Heart right ventricle (tissue), 16 donors: ENCODE data around the gene IFNAR2. TPM values are rescaled to one million over a fixed set of nuclear protein-coding genes. Genes with fewer than 3 reads are reported as not detected.

Experiments used
- ATAC-seq, 8 donors: fragments of 200-7000 bp; cut with Tn5 transposase; one replicate each; pipeline ENCODE4 v1.9.1; 2020; ENCODE audit warnings: mild to moderate bottlenecking in 8 of 8, moderate library complexity in 8 of 8, moderate number of reproducible peaks in 1 of 8
- DNase-seq, 2 donors: peaks; one replicate each; pipeline ENCODE4 v3.0.0-alpha.2; 2020
- H3K27ac ChIP-seq, 10 donors: fragments of 200-600 bp; sonication (generic) in 2 of 10; one replicate each; pipeline versions ENCODE4 v1.5.0 to v1.8.0; 2020 to 2022; ENCODE audit warnings: mild to moderate bottlenecking in 3 of 10
- H3K27me3 ChIP-seq, 7 donors: fragments of 200-600 bp; one replicate each; pipeline ENCODE4 v1.8.0; 2021 to 2022; ENCODE audit warnings: mild to moderate bottlenecking in 2 of 7
- H3K36me3 ChIP-seq, 9 donors: fragments of 200-600 bp; sonication (generic) in 1 of 9; one replicate each; pipeline versions ENCODE4 v1.5.0 to v1.8.0; 2020 to 2022; ENCODE audit warnings: mild to moderate bottlenecking in 2 of 9
- H3K4me1 ChIP-seq, 9 donors: fragments of 200-600 bp; sonication (generic) in 1 of 9; one replicate each; pipeline versions ENCODE4 v1.5.0 to v1.8.0; 2020 to 2022; ENCODE audit warnings: mild to moderate bottlenecking in 4 of 9
- H3K4me3 ChIP-seq, 10 donors: fragments of 200-600 bp; sonication (generic) in 2 of 10; one replicate each; pipeline versions ENCODE4 v1.5.0 to v1.8.0; 2020 to 2022; ENCODE audit warnings: mild to moderate bottlenecking in 7 of 10, moderate library complexity in 2 of 10
- H3K9me3 ChIP-seq, 11 donors: fragments of 200-600 bp in 10 of 11; sonication (generic) in 2 of 11; one replicate each; pipeline versions ENCODE4 v1.5.0 to v1.8.0; 2013 to 2022; ENCODE audit warnings: mild to moderate bottlenecking in 2 of 11, control low read depth in 1 of 11, moderate library complexity in 1 of 11
- WGBS, 2 donors: extraction: QIAGEN DNeasy Blood & Tissue Kit; methylation state at CpG; one replicate each; pipeline ENCODE4 v1.1.7; 2013; ENCODE audit warnings: inconsistent platforms in 1 of 2; 5-methylcytosine and 5-hydroxymethylcytosine counted together
- intact Hi-C, 10 donors: fragments of 100-400 bp; cut with DNase I; formaldehyde crosslinking; loops; one replicate each; pipeline versions ENCODE4 v1.11.1 to v1.14.2; 2022
- polyA plus RNA-seq, 2 donors: library from polyadenylated mRNA; stranded (reverse); fragments of 200-250 nt; gene quantifications; one replicate each; pipeline ENCODE4 v1.2.3, GENCODE V29; 2013
- total RNA-seq, 10 donors: library from RNA; stranded (reverse); fragmentation: NEBNext Ultra II Directional in 3 of 10; extraction: Animal tissue kit (Norgen Biotek cat#: 25700) in 3 of 10; gene quantifications; one replicate each; pipeline versions ENCODE4 v1.2.1 to v1.2.4, GENCODE V29; 2021 to 2023
- TF ChIP-seq, protein P1 (sequence below), 9 donors: fragments of 200-600 bp; sonication (generic) in 2 of 9; IDR thresholded peaks; one replicate each; pipeline versions ENCODE4 v1.5.0 to v1.8.0; 2021 to 2022; ENCODE audit warnings: antibody characterized with exemption in 9 of 9, mild to moderate bottlenecking in 5 of 9, moderate library complexity in 1 of 9
- donor health status: Arrhythmogenic right ventricular cardiomyopathy.
- donor health status: ischemic (EF 13 %, LVEDD 7.1; RV severe dilation, severe dysfunction).
- donor health status: healthy with polysubstance abuse.
- donor health status: DM: no; HTN: yes; CAD: no.
- donor health status: DM: no; HTN: no; CAD: no.
- donor health status: ischemic (EF 25% LVEDD 6.9; RV normal size, moderate dysfunction).
- donor health status: ischemic (EF 25% LVEDD 5.7; RV mildly dilated, moderate dysfunction).
- donor health status: healthy.
- donor health status: DM: yes; HTN: yes; CAD: no.
- donor health status: Ischemic cardiomyopathy.
- donor health status: ischemic (EF 35%, LVEDD 5.7; RV mildly dilated, moderate dysfunction).
- donor health status: nonischemic (EF 11% LVEDD 7.7; RV severe dilation, severe dysfunction).
- donor health status: DM: yes; HTN: yes; CAD: no.
- donor health status: PGD.
- donor health status: ischemic (EF 29% LVEDD 5.4; RV normal size, mild dysfunction).
- donor health status: nonischemic (EF 23%, LVEDD 6.1; RV moderate dilation, normal function).

IFNAR2 gene
- total and polyA plus RNA-seq, 12 donors = 6.7 to 22.9 (median 10.5) TPM

DNA sequence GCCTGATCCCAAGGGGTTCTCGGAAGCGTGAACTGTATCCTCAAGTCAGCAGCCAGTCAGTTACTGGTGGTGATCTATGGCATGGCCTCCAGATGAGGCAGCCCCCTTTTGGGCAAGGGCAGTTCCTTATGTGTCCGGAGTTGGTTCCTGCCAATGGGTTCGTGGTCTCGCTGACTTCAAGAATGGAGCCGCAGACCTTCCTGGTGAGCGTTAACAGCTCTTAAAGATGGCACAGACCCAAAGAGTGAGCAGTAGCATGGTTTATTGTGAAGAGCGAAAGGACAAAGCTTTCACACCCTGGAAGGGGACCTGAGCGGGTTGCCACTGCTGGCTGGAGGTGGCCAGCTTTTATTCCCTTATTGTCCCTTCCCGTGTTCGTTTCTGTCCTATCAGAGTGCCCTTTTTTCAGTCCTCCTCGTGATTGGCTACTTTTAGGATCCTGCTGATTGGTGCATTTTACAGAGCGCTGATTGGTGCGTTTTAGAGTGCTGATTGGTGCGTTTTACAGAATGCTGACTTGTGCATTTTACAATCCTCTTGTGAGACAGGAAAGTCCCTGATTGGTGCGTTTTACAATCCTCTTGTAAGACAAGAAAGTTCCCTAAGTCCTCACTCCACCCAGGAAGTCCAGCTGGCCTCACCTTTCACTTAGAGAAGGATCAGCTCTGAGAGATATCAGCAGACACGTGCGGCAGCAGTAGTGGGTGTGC lies 27.5 kb downstream of the IFNAR2 start:
- Histone ChIP-seq H3K36me3 (peaks cover 0 to 98% (median 39%) of the 10 kb centered on the region in 9 donors), H3K4me3 (no peak overlapping the region), H3K4me1 (peaks cover 0 to 36% (median 10%) of the 10 kb centered on the region in 9 donors), H3K27me3 (no peaks in the 10 kb centered on the region), H3K27ac (no peak overlapping the region), H3K9me3 (peaks cover 0 to 9% (median 5%) of the 10 kb centered on the region in 11 donors)
- WGBS, 2 donors = 95 to 96% methylated on average over 18 of the region's 18 CpGs
- DNase-seq (no peak), ATAC-seq (no peak)
- TF ChIP-seq, protein P1, sequence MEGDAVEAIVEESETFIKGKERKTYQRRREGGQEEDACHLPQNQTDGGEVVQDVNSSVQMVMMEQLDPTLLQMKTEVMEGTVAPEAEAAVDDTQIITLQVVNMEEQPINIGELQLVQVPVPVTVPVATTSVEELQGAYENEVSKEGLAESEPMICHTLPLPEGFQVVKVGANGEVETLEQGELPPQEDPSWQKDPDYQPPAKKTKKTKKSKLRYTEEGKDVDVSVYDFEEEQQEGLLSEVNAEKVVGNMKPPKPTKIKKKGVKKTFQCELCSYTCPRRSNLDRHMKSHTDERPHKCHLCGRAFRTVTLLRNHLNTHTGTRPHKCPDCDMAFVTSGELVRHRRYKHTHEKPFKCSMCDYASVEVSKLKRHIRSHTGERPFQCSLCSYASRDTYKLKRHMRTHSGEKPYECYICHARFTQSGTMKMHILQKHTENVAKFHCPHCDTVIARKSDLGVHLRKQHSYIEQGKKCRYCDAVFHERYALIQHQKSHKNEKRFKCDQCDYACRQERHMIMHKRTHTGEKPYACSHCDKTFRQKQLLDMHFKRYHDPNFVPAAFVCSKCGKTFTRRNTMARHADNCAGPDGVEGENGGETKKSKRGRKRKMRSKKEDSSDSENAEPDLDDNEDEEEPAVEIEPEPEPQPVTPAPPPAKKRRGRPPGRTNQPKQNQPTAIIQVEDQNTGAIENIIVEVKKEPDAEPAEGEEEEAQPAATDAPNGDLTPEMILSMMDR (IDR thresholded peaks at IDR 0.05) = no peak
- intact Hi-C loops = no loop called here

DNA sequence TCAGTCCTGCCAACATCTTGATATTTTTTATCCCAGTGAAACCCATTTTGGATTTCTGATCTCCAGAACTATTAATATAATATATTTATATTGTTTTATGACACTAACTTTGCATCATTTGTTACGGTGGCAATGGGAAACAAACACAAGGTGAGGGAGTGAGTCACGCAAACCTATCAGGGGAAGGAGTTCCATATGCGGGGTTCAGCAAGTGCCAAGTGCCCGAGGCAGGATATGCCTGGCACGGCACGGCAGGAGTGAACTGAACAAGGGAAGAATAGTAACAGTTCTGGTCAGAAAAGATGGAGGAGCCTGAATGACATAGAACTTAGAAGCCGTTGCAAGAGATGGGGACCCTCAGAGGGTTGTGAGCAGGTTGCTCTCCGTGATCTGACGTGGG lies 28.7 kb downstream of the IFNAR2 start:
- Histone ChIP-seq H3K27me3 (no peaks in the 10 kb centered on the region), H3K36me3 (peaks cover 0 to 98% (median 35%) of the 10 kb centered on the region in 9 donors), H3K4me3 (no peak overlapping the region), H3K27ac (no peak overlapping the region), H3K4me1 (peaks cover 0 to 39% (median 4%) of the 10 kb centered on the region in 9 donors), H3K9me3 (peaks cover 0 to 9% (median 5%) of the 10 kb centered on the region in 11 donors)
- TF ChIP-seq, protein P1 (IDR thresholded peaks at IDR 0.05) = no peak
- intact Hi-C loops = no loop called here
- ATAC-seq = no peak
- DNase-seq = no peak
- 97 to 98% methylated on average over 9 of the region's 9 CpGs for WGBS, 2 donors

DNA sequence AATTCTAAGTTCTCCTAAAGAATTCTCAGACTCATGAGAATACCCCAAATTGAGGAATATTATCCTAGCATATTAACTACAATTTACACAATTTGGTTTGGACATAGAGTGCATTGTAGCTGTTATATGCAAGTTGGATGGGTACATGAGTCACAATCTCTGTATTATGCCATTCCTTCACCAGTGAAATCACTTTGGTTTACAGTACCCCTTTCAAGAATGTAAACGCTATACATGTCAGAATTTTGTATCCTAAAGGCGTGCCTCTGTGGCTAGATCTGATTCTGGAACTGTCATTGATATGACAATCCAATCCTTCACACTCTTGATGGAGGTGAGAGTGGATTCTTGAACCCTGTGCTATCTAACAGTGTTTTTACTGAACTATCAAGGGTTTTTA lies 29.7 kb downstream of the IFNAR2 start:
- DNase-seq (no peak), ATAC-seq (no peak)
- intact Hi-C loops = no loop called here
- Histone ChIP-seq H3K4me1 (peaks cover 0 to 44% (median 0%) of the 10 kb centered on the region in 9 donors), H3K4me3 (no peak overlapping the region), H3K27me3 (no peaks in the 10 kb centered on the region), H3K9me3 (peaks cover 0 to 9% (median 5%) of the 10 kb centered on the region in 11 donors), H3K36me3 (peaks cover 0 to 98% (median 31%) of the 10 kb centered on the region in 9 donors), H3K27ac (peak overlapping the region in 1 of 10 donors; percentile 9)
- WGBS, 2 donors = 89 to 95% methylated on average over 2 of the region's 2 CpGs
- TF ChIP-seq, protein P1 (IDR thresholded peaks at IDR 0.05) = no peak

DNA sequence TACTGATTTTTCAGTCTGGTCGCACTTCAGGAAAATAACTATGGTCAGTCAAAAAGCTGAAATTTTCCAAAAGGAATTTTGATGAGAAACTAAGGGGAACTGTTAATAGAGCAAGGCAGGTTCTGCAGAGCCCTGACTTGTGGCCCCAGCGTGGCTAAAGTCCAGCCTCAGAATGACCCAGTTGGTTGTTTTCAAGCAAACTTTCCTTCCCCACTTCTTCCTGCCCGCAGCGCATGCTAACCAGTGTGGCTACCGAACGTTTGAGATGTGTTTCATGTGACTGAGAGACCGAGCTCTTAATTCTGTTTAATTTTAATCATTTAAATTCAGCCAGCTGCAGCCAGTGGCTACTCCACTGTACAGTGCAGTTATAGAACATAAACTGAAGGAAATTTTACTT lies 30.3 kb downstream of the IFNAR2 start:
- WGBS, 2 donors = 80 to 81% methylated on average over 7 of the region's 7 CpGs
- no peak for DNase-seq
- TF ChIP-seq, protein P1 (IDR thresholded peaks at IDR 0.05) = no peak
- Histone ChIP-seq H3K27me3 (no peaks in the 10 kb centered on the region), H3K4me3 (no peak overlapping the region), H3K4me1 (peaks cover 0 to 49% (median 0%) of the 10 kb centered on the region in 9 donors), H3K36me3 (peaks cover 0 to 94% (median 25%) of the 10 kb centered on the region in 9 donors), H3K27ac (peak overlapping the region in 1 of 10 donors; percentile 9), H3K9me3 (peaks cover 0 to 9% (median 5%) of the 10 kb centered on the region in 11 donors)
- intact Hi-C loops = loop anchor here in 1 of 10 donors (5.0 to 10.0 kb wide), 2 partner anchors 53 to 65 kb away; partner anchors contain the start of gene IFNAR1
- ATAC-seq = peak in 2 of 8 donors; percentile 12 to 26
